H1 (cell line): ENCODE results near the gene MYO9A. TPM values are rescaled to one million over a fixed set of nuclear protein-coding genes. Genes with fewer than 3 reads are reported as not detected.

Experiments used
- CEBPB ChIP-seq: IDR thresholded peaks from 2 replicates; pipeline ENCODE4 v1.6.1; 2012; ENCODE audit warnings: low read depth, low read length
- HDAC2 ChIP-seq, 2 experiments: fragments of 300-600 bp in 1 of 2; sonication (generic) in 1 of 2; IDR thresholded peaks; 2 replicates each; pipeline ENCODE4 v1.6.1; 2011 to 2012; ENCODE audit warnings: low read depth in 2 of 2, low read length in 2 of 2, mild to moderate bottlenecking in 2 of 2, moderate library complexity in 2 of 2, borderline replicate concordance in 1 of 2, inconsistent platforms in 1 of 2
- KDM4A ChIP-seq: IDR thresholded peaks from one replicate; pipeline ENCODE4 v1.7.1; 2012; ENCODE audit warnings: low read depth, mild to moderate bottlenecking, moderate library complexity, low read length, inconsistent platforms; ENCODE audit not compliant: severe bottlenecking
- NANOG ChIP-seq: IDR thresholded peaks from 2 replicates; pipeline ENCODE4 v1.6.1; 2011; ENCODE audit warnings: low read length, low read depth, mild to moderate bottlenecking, inconsistent platforms; ENCODE audit not compliant: insufficient read depth, poor library complexity, severe bottlenecking
- SRF ChIP-seq: IDR thresholded peaks from 2 replicates; pipeline ENCODE4 v1.6.1; 2011; ENCODE audit warnings: mild to moderate bottlenecking, low read depth, low read length, moderate library complexity
- TAF1 ChIP-seq: IDR thresholded peaks from 2 replicates; pipeline ENCODE4 v1.6.1; 2011; ENCODE audit warnings: mild to moderate bottlenecking, low read depth, low read length
- polyA plus RNA-seq, 7 experiments: library from polyadenylated mRNA; depleted of rRNA in 3 of 7; stranded (reverse) in 5 of 7; unstranded in 2 of 7; fragments of >200 nt in 5 of 7; fragments of 200-250 nt in 2 of 7; gene quantifications; 1 replicate in 5 of 7; 2 replicates in 1 of 7; 4 replicates in 1 of 7; pipeline versions ENCODE4 v1.2.1 to v1.2.3, GENCODE V29; 2011 to 2013; ENCODE audit warnings: missing spikeins in 2 of 7, mixed read lengths in 2 of 7
- total RNA-seq: library from RNA; stranded (reverse); fragmentation: NEBNext Ultra II Directional; extraction: Animal tissue kit (Norgen Biotek cat#: 25700); gene quantifications from 2 replicates; pipeline ENCODE4 v1.2.1, GENCODE V29; 2021
- TF ChIP-seq, protein P1 (sequence below): fragments of 300-600 bp; sonication (generic); IDR thresholded peaks from 2 replicates; pipeline ENCODE4 v1.7.1; 2012; ENCODE audit warnings: low read length, moderate library complexity, mild to moderate bottlenecking, inconsistent platforms; ENCODE audit not compliant: insufficient replicate concordance

MYO9A gene
- total and polyA plus RNA-seq, 2 of the 8 experiments (the other 6 are each of a cell fraction or from before 2014, with no cell fraction given): 3.9 to 26.0 TPM

DNA sequence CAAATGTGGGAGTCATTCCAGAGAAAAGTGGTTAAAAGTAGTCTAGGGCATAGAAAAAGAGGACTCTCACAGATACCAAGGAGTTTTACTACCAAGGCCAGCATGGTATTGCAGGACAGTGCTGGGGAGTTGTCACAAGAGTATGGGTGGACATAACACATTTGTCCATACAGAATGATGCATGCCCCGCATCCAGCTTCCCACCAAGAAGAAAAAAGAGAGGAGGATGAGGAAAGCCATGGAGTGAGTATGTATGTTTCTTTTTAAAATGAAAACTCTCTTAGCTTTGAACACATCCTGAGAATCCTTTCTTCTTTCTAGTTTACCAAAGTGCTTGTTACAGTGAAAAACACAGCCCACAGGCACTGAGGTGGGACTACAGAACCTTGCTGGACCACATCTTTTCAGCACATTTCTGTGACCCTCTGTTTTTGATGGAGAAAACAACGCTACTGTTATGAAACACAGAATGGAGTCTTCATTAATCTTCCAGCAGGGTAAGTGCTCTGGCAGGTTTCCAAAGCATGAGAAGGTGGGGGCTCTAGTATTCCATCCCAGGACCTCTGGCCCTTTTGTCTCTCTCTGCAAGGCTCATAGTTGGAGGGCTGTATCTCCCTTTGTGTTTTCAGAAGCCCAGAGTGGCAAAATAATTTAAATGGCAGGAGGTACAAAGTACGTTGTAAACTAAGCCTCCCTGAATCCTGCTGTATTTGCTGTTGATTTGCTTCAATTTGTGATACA lies 294.9 kb downstream of the MYO9A start (continued):
- TF ChIP-seq, protein P1, sequence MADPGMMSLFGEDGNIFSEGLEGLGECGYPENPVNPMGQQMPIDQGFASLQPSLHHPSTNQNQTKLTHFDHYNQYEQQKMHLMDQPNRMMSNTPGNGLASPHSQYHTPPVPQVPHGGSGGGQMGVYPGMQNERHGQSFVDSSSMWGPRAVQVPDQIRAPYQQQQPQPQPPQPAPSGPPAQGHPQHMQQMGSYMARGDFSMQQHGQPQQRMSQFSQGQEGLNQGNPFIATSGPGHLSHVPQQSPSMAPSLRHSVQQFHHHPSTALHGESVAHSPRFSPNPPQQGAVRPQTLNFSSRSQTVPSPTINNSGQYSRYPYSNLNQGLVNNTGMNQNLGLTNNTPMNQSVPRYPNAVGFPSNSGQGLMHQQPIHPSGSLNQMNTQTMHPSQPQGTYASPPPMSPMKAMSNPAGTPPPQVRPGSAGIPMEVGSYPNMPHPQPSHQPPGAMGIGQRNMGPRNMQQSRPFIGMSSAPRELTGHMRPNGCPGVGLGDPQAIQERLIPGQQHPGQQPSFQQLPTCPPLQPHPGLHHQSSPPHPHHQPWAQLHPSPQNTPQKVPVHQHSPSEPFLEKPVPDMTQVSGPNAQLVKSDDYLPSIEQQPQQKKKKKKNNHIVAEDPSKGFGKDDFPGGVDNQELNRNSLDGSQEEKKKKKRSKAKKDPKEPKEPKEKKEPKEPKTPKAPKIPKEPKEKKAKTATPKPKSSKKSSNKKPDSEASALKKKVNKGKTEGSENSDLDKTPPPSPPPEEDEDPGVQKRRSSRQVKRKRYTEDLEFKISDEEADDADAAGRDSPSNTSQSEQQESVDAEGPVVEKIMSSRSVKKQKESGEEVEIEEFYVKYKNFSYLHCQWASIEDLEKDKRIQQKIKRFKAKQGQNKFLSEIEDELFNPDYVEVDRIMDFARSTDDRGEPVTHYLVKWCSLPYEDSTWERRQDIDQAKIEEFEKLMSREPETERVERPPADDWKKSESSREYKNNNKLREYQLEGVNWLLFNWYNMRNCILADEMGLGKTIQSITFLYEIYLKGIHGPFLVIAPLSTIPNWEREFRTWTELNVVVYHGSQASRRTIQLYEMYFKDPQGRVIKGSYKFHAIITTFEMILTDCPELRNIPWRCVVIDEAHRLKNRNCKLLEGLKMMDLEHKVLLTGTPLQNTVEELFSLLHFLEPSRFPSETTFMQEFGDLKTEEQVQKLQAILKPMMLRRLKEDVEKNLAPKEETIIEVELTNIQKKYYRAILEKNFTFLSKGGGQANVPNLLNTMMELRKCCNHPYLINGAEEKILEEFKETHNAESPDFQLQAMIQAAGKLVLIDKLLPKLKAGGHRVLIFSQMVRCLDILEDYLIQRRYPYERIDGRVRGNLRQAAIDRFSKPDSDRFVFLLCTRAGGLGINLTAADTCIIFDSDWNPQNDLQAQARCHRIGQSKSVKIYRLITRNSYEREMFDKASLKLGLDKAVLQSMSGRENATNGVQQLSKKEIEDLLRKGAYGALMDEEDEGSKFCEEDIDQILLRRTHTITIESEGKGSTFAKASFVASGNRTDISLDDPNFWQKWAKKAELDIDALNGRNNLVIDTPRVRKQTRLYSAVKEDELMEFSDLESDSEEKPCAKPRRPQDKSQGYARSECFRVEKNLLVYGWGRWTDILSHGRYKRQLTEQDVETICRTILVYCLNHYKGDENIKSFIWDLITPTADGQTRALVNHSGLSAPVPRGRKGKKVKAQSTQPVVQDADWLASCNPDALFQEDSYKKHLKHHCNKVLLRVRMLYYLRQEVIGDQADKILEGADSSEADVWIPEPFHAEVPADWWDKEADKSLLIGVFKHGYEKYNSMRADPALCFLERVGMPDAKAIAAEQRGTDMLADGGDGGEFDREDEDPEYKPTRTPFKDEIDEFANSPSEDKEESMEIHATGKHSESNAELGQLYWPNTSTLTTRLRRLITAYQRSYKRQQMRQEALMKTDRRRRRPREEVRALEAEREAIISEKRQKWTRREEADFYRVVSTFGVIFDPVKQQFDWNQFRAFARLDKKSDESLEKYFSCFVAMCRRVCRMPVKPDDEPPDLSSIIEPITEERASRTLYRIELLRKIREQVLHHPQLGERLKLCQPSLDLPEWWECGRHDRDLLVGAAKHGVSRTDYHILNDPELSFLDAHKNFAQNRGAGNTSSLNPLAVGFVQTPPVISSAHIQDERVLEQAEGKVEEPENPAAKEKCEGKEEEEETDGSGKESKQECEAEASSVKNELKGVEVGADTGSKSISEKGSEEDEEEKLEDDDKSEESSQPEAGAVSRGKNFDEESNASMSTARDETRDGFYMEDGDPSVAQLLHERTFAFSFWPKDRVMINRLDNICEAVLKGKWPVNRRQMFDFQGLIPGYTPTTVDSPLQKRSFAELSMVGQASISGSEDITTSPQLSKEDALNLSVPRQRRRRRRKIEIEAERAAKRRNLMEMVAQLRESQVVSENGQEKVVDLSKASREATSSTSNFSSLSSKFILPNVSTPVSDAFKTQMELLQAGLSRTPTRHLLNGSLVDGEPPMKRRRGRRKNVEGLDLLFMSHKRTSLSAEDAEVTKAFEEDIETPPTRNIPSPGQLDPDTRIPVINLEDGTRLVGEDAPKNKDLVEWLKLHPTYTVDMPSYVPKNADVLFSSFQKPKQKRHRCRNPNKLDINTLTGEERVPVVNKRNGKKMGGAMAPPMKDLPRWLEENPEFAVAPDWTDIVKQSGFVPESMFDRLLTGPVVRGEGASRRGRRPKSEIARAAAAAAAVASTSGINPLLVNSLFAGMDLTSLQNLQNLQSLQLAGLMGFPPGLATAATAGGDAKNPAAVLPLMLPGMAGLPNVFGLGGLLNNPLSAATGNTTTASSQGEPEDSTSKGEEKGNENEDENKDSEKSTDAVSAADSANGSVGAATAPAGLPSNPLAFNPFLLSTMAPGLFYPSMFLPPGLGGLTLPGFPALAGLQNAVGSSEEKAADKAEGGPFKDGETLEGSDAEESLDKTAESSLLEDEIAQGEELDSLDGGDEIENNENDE: no peak
- TF ChIP-seq NANOG (no peak), CEBPB (no peak), KDM4A (no peak), TAF1 (no peak), HDAC2 (IDR thresholded peaks at IDR 0.05; ENCODE audit: borderline replicate concordance in 1 of 2, low read depth in 2 of 2, low read length in 2 of 2) (no peak), SRF (no peak)
- TF ChIP-seq, all 59 proteins: peak for 0
